ENCODE measurements around the gene ERBIN.

ERBIN gene

DNA sequence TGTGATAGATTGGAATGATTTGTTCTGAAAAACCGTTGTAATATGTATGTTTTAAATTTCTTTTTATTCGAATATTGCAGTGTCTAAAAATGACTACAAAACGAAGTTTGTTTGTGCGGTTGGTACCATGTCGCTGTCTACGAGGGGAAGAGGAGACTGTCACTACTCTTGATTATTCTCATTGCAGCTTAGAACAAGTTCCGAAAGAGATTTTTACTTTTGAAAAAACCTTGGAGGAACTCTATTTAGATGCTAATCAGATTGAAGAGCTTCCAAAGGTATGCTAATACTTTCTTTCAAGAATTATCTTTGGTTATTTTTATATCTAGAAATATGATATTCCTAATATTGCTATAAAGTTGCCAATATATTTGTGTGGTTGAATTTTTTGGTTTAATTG lies 66.3 kb downstream of the ERBIN start:
- Histone ChIP-seq H3K4me3 (ENCODE audit: insufficient read depth, low read depth, low read length, poor library complexity, severe bottlenecking) (no peak overlapping the region), H3K4me1 (ENCODE audit: control insufficient read depth, insufficient read depth, low read length, poor library complexity, severe bottlenecking) (no peaks in the 10 kb centered on the region), H3K9me3 (ENCODE audit: control insufficient read depth, low read length) (no peaks in the 10 kb centered on the region), H3K36me3 (ENCODE audit: control insufficient read depth, insufficient read depth, low read length) (peaks cover 18% of the 10 kb centered on the region), H3K27me3 (replicated peaks; ENCODE audit: control insufficient read depth, insufficient read depth, low read length, poor library complexity, severe bottlenecking) (no peaks in the 10 kb centered on the region), H3K27ac (ENCODE audit: insufficient read depth, low read length, poor library complexity, severe bottlenecking) (no peak overlapping the region)
- DNase-seq, result no peak

GRCh38 chr5:65994117-65994786 lies 67.9 kb downstream of the ERBIN start:
- H3K4me3 ChIP-seq (ENCODE audit: insufficient read depth, low read depth, low read length, poor library complexity, severe bottlenecking), result no peak overlapping the region
- H3K36me3 ChIP-seq (ENCODE audit: control insufficient read depth, insufficient read depth, low read length), result peaks cover 20% of the 10 kb centered on the region
- no peak for DNase-seq
- H3K4me1 ChIP-seq (ENCODE audit: control insufficient read depth, insufficient read depth, low read length, poor library complexity, severe bottlenecking), result no peaks in the 10 kb centered on the region
- H3K27ac ChIP-seq (ENCODE audit: insufficient read depth, low read length, poor library complexity, severe bottlenecking), result no peak overlapping the region
- no peaks in the 10 kb centered on the region for H3K27me3 ChIP-seq (replicated peaks; ENCODE audit: control insufficient read depth, insufficient read depth, low read length, poor library complexity, severe bottlenecking)
- no peaks in the 10 kb centered on the region for H3K9me3 ChIP-seq (ENCODE audit: control insufficient read depth, low read length)

DNA sequence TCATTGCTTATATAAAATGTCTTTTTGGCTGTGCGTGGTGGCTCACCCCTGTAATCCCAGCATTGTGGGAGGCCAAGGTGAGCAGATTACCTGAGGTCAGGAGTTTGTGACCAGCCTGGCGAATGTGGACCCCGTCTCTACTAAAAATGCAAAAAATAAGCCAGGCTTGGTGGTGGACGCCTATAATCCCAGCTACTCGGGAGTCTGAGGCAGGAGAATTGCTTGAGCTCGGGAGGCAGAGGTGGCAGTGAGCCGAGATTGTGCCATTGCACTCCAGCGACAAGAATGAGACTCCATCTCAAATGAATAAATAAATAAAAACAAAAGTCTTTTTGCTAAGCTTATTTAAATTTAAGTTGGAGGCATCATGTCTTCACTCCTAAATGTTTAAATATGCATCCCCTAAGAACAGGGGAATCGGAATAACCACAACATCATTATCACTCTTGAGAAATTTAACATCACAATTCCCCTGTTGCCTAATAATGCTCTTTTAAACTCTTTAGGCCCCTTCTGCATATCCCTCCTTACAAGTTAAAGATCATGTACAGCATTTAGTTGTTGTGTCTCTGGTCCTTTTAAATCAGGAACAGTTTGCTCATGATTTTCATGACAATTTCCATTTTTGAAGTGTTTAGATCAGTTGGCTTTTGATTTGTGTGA lies 72.8 kb downstream of the ERBIN start:
- Histone ChIP-seq H3K27ac (ENCODE audit: insufficient read depth, low read length, poor library complexity, severe bottlenecking) (no peak overlapping the region), H3K36me3 (ENCODE audit: control insufficient read depth, insufficient read depth, low read length) (peaks cover 16% of the 10 kb centered on the region), H3K4me3 (ENCODE audit: insufficient read depth, low read depth, low read length, poor library complexity, severe bottlenecking) (no peak overlapping the region), H3K9me3 (ENCODE audit: control insufficient read depth, low read length) (no peaks in the 10 kb centered on the region), H3K27me3 (replicated peaks; ENCODE audit: control insufficient read depth, insufficient read depth, low read length, poor library complexity, severe bottlenecking) (no peaks in the 10 kb centered on the region), H3K4me1 (ENCODE audit: control insufficient read depth, insufficient read depth, low read length, poor library complexity, severe bottlenecking) (no peaks in the 10 kb centered on the region)
- DNase-seq, result no peak

DNA sequence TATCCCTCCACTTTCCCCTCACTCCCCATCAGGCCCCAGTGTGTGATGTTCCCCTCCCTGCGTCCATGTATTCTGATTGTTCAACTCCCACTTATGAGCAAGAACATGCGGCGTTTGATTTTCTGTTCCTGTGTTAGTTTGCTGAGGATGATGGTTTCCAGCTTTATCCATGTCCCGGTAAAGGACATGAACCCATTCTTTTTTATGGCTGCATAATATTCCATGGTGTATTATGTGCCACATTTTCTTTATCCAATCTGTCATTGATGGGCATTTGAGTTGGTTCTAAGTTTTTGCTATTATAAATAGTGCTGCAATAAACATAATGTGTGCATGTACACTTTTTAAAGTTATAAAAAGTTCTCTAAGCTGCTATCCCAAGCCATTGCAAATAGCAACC lies 75.6 kb downstream of the ERBIN start:
- Histone ChIP-seq H3K27ac (ENCODE audit: insufficient read depth, low read length, poor library complexity, severe bottlenecking) (no peak overlapping the region), H3K4me1 (ENCODE audit: control insufficient read depth, insufficient read depth, low read length, poor library complexity, severe bottlenecking) (no peaks in the 10 kb centered on the region), H3K36me3 (ENCODE audit: control insufficient read depth, insufficient read depth, low read length) (peaks cover 18% of the 10 kb centered on the region)

GRCh38 chr5:66002415-66002814 lies 76.0 kb downstream of the ERBIN start:
- H3K4me3 ChIP-seq (ENCODE audit: insufficient read depth, low read depth, low read length, poor library complexity, severe bottlenecking), result no peak overlapping the region
- no peaks in the 10 kb centered on the region for H3K27me3 ChIP-seq (replicated peaks; ENCODE audit: control insufficient read depth, insufficient read depth, low read length, poor library complexity, severe bottlenecking)
- H3K4me1 ChIP-seq (ENCODE audit: control insufficient read depth, insufficient read depth, low read length, poor library complexity, severe bottlenecking), result no peaks in the 10 kb centered on the region
- no peak for DNase-seq
- no peak overlapping the region for H3K27ac ChIP-seq (ENCODE audit: insufficient read depth, low read length, poor library complexity, severe bottlenecking)
- H3K36me3 ChIP-seq (ENCODE audit: control insufficient read depth, insufficient read depth, low read length), result peaks cover 14% of the 10 kb centered on the region
- no peaks in the 10 kb centered on the region for H3K9me3 ChIP-seq (ENCODE audit: control insufficient read depth, low read length)

More for the DNA sequence above, 75.6 kb downstream of the ERBIN start:
- Histone ChIP-seq H3K27me3 (replicated peaks; ENCODE audit: control insufficient read depth, insufficient read depth, low read length, poor library complexity, severe bottlenecking) (no peaks in the 10 kb centered on the region), H3K4me3 (ENCODE audit: insufficient read depth, low read depth, low read length, poor library complexity, severe bottlenecking) (no peak overlapping the region), H3K9me3 (ENCODE audit: control insufficient read depth, low read length) (no peaks in the 10 kb centered on the region)
- no peak for DNase-seq

DNA sequence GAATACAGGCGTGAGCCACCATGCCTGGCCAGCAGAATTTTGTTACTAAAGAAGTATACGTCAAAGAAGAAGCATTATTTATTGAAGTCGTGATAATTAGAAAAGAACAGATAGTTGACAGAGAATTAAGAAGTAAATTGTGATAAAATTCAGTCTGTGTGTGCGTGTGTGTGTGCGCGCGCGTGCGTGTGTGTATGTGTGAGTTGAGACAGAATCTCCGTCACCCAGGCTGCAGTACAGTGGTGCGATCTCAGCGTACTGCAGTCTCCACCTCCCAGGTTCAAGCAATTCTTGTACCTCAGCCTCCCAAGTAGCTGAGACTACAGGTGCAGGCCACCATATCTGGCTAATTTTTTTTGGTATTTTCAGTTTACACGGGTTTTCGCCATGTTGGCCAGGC lies 77.8 kb downstream of the ERBIN start:
- H3K27me3 ChIP-seq (replicated peaks; ENCODE audit: control insufficient read depth, insufficient read depth, low read length, poor library complexity, severe bottlenecking), result no peaks in the 10 kb centered on the region
- H3K4me3 ChIP-seq (ENCODE audit: insufficient read depth, low read depth, low read length, poor library complexity, severe bottlenecking), result no peak overlapping the region
- no peak overlapping the region for H3K27ac ChIP-seq (ENCODE audit: insufficient read depth, low read length, poor library complexity, severe bottlenecking)
- H3K4me1 ChIP-seq (ENCODE audit: control insufficient read depth, insufficient read depth, low read length, poor library complexity, severe bottlenecking), result no peaks in the 10 kb centered on the region
- H3K9me3 ChIP-seq (ENCODE audit: control insufficient read depth, low read length), result no peaks in the 10 kb centered on the region
- no peak for DNase-seq
- peaks cover 9% of the 10 kb centered on the region for H3K36me3 ChIP-seq (ENCODE audit: control insufficient read depth, insufficient read depth, low read length)

- peaks cover 14% of the 10 kb centered on the region for H3K36me3 ChIP-seq (ENCODE audit: control insufficient read depth, insufficient read depth, low read length)
- H3K9me3 ChIP-seq (ENCODE audit: control insufficient read depth, low read length), result no peaks in the 10 kb centered on the region
- no peak overlapping the region for H3K27ac ChIP-seq (ENCODE audit: insufficient read depth, low read length, poor library complexity, severe bottlenecking)
These were observed 82.9 kb downstream of the ERBIN start for GRCh38 chr5:66009277-66009676.

DNA sequence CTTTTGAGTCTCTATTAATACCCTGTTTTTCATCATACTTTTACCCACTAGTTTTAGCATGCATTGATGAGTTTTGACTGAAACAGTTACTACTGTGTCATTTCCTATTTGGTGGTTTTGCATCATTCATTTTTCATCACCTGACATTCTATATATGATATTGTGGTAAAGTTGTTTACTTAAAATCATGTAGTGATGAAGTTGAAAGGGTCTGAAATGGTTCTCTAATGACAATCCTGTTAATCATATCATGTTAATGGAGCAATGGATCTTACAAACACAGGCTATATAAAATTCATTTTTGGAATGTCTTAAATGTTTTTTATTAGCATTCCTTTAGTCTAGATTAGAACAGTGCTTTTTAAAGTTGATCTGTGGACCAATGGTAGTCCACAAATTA lies 84.1 kb downstream of the ERBIN start:
- Histone ChIP-seq H3K36me3 (ENCODE audit: control insufficient read depth, insufficient read depth, low read length) (peaks cover 5% of the 10 kb centered on the region), H3K4me1 (ENCODE audit: control insufficient read depth, insufficient read depth, low read length, poor library complexity, severe bottlenecking) (no peaks in the 10 kb centered on the region), H3K9me3 (ENCODE audit: control insufficient read depth, low read length) (no peaks in the 10 kb centered on the region), H3K27ac (ENCODE audit: insufficient read depth, low read length, poor library complexity, severe bottlenecking) (no peak overlapping the region), H3K27me3 (replicated peaks; ENCODE audit: control insufficient read depth, insufficient read depth, low read length, poor library complexity, severe bottlenecking) (no peaks in the 10 kb centered on the region), H3K4me3 (ENCODE audit: insufficient read depth, low read depth, low read length, poor library complexity, severe bottlenecking) (no peak overlapping the region)
- DNase-seq, result no peak

More at GRCh38 chr5:66009277-66009676, 82.9 kb downstream of the ERBIN start:
- Histone ChIP-seq H3K4me3 (ENCODE audit: insufficient read depth, low read depth, low read length, poor library complexity, severe bottlenecking) (no peak overlapping the region), H3K27me3 (replicated peaks; ENCODE audit: control insufficient read depth, insufficient read depth, low read length, poor library complexity, severe bottlenecking) (no peaks in the 10 kb centered on the region), H3K4me1 (ENCODE audit: control insufficient read depth, insufficient read depth, low read length, poor library complexity, severe bottlenecking) (no peaks in the 10 kb centered on the region)
- DNase-seq, result no peak

DNA sequence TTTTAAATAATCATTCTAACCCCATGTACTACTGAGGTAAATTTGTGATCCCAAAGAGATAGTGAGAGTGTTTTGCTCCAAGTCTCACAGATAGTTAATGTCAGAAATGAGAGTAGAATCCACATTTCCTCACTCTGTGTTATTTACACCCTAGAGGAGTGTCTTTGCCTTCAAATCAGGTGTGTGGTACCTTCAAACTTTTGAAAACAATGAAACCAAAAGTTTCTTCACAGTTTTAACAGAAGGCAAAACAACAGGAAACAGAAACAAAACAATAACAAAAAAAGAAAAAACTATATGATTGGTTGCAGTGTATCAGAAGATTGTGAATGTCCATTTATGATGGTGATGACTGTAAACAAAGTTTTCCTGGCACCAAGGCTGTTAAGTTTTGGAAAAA lies 85.9 kb downstream of the ERBIN start:
- H3K9me3 ChIP-seq (ENCODE audit: control insufficient read depth, low read length), result no peaks in the 10 kb centered on the region
- H3K4me3 ChIP-seq (ENCODE audit: insufficient read depth, low read depth, low read length, poor library complexity, severe bottlenecking), result no peak overlapping the region
- DNase-seq, result no peak
- no peak overlapping the region for H3K27ac ChIP-seq (ENCODE audit: insufficient read depth, low read length, poor library complexity, severe bottlenecking)
- peaks cover 11% of the 10 kb centered on the region for H3K36me3 ChIP-seq (ENCODE audit: control insufficient read depth, insufficient read depth, low read length)
- H3K4me1 ChIP-seq (ENCODE audit: control insufficient read depth, insufficient read depth, low read length, poor library complexity, severe bottlenecking), result no peaks in the 10 kb centered on the region
- H3K27me3 ChIP-seq (replicated peaks; ENCODE audit: control insufficient read depth, insufficient read depth, low read length, poor library complexity, severe bottlenecking), result no peaks in the 10 kb centered on the region

- DNase-seq, result no peak
- no peak overlapping the region for H3K4me3 ChIP-seq (ENCODE audit: insufficient read depth, low read depth, low read length, poor library complexity, severe bottlenecking)
- no peaks in the 10 kb centered on the region for H3K9me3 ChIP-seq (ENCODE audit: control insufficient read depth, low read length)
- no peaks in the 10 kb centered on the region for H3K4me1 ChIP-seq (ENCODE audit: control insufficient read depth, insufficient read depth, low read length, poor library complexity, severe bottlenecking)
- peaks cover 11% of the 10 kb centered on the region for H3K36me3 ChIP-seq (ENCODE audit: control insufficient read depth, insufficient read depth, low read length)
- H3K27ac ChIP-seq (ENCODE audit: insufficient read depth, low read length, poor library complexity, severe bottlenecking), result no peak overlapping the region
- no peaks in the 10 kb centered on the region for H3K27me3 ChIP-seq (replicated peaks; ENCODE audit: control insufficient read depth, insufficient read depth, low read length, poor library complexity, severe bottlenecking)
These were observed 87.0 kb downstream of the ERBIN start for GRCh38 chr5:66013397-66013796.
